GM12878 (cell line): Measurements from ENCODE around the gene RALGPS1. TPM values are rescaled to one million over a fixed set of nuclear protein-coding genes. Genes with fewer than 3 reads are reported as not detected.

ENCODE experiments used
- ATAC-seq: fragments of 200-7000 bp; cut with Tn5 transposase; 3 replicates; pipeline ENCODE4 v1.9.1; 2020; ENCODE audit warnings: mild to moderate bottlenecking, moderate library complexity
- BruUV-seq: library from RNA; stranded (reverse); fragments of 400-500 nt; replicated peaks from 2 replicates; lab custom pipeline; 2021; lab: Mats Ljungman, UMichigan
- CTCF ChIA-PET: fragments of 300-600 bp; sonication (Branson Sonifier 250); formaldehyde crosslinking; extraction: SDS; loops from one replicate; lab custom pipeline; 2021; ENCODE audit warnings: inconsistent platforms; lab: Yijun Ruan, JAX
- POLR2A ChIA-PET: fragments of 350-600 bp; formaldehyde crosslinking; extraction: SDS; loops from one replicate; lab custom pipeline; 2021; ENCODE audit warnings: inconsistent platforms; lab: Charles Lee
- RAD21 ChIA-PET: fragments of 300-600 bp; sonication (Branson Sonifier 250); formaldehyde crosslinking; loops from one replicate; lab custom pipeline; 2023; ENCODE audit warnings: antibody characterized with exemption; ENCODE audit not compliant: unreplicated experiment; lab: Charles Lee
- SMC1A ChIA-PET: fragments of 300-600 bp; sonication (Branson Sonifier 250); formaldehyde crosslinking; loops from one replicate; lab custom pipeline; 2023; ENCODE audit not compliant: unreplicated experiment, uncharacterized antibody; lab: Charles Lee
- DNase-seq: peaks from one replicate; pipeline ENCODE4 v3.0.0-alpha.2; 2011; ENCODE audit warnings: low read depth, low spot score
- FAIRE-seq: peaks from 3 replicates; lab custom pipeline; 2011; peaks lifted over from hg19 to GRCh38; lab: Jason Lieb, UNC
- H2AFZ ChIP-seq: 2 replicates; pipeline ENCODE4 v1.6.0; 2011; ENCODE audit warnings: low read depth, low read length, control low read depth; ENCODE audit not compliant: control insufficient read depth
- H3K27ac ChIP-seq: 2 replicates; pipeline ENCODE4 v1.5.1; 2011; ENCODE audit warnings: control low read depth; ENCODE audit not compliant: control insufficient read depth, insufficient read depth
- H3K27me3 ChIP-seq, 2 experiments: replicated peaks in 1 of 2; 2 replicates each; pipeline versions ENCODE4 v1.6.0 to v1.6.1; 2011; ENCODE audit warnings: low read length in 1 of 2; ENCODE audit not compliant: control insufficient read depth in 2 of 2, insufficient read depth in 2 of 2
- H3K36me3 ChIP-seq, 2 experiments: 2 replicates each; pipeline ENCODE4 v1.5.1; 2011; ENCODE audit warnings: low read length in 1 of 2; ENCODE audit not compliant: control insufficient read depth in 2 of 2, insufficient read depth in 2 of 2
- H3K4me1 ChIP-seq: 2 replicates; pipeline ENCODE4 v1.6.1; 2011; ENCODE audit warnings: mild to moderate bottlenecking, low read length, moderate library complexity, mixed read lengths; ENCODE audit not compliant: control insufficient read depth, insufficient read depth
- H3K4me2 ChIP-seq: 2 replicates; pipeline ENCODE4 v1.6.0; 2011; ENCODE audit warnings: control low read depth; ENCODE audit not compliant: control insufficient read depth, insufficient read depth
- H3K4me3 ChIP-seq: fragments of 200-600 bp; sonication (generic); 2 replicates; pipeline ENCODE4 v1.5.1; 2016
- H3K79me2 ChIP-seq: 2 replicates; pipeline ENCODE4 v1.6.0; 2011; ENCODE audit warnings: low read length; ENCODE audit not compliant: control insufficient read depth, insufficient read depth
- H3K9ac ChIP-seq: 2 replicates; pipeline ENCODE4 v1.8.0; 2011; ENCODE audit warnings: low read length, control low read depth, mixed read lengths; ENCODE audit not compliant: control insufficient read depth, insufficient read depth
- H3K9me3 ChIP-seq: replicated peaks from 3 replicates; pipeline ENCODE4 v1.5.1; 2011; ENCODE audit warnings: mild to moderate bottlenecking, low read length; ENCODE audit not compliant: control insufficient read depth, insufficient read depth
- H4K20me1 ChIP-seq: 2 replicates; pipeline ENCODE4 v1.6.0; 2011; ENCODE audit not compliant: control insufficient read depth, insufficient read depth
- EED ChIP-seq: sonication (generic); IDR thresholded peaks from 2 replicates; pipeline ENCODE4 v1.6.1; 2016; ENCODE audit warnings: antibody characterized with exemption, low read depth
- FOXM1 ChIP-seq: IDR thresholded peaks from 2 replicates; pipeline ENCODE4 v1.6.1; 2012; ENCODE audit warnings: low read depth, mild to moderate bottlenecking, inconsistent platforms, low read length, moderate library complexity
- KLF5 ChIP-seq: fragments of 450-650 bp; IDR thresholded peaks from 2 replicates; pipeline ENCODE4 v1.6.1; 2014; ENCODE audit warnings: mild to moderate bottlenecking; ENCODE audit not compliant: partially characterized antibody
- WGBS: methylation state at CpG from one replicate; pipeline ENCODE4 v1.1.6; 2016; ENCODE audit warnings: low lambda C conversion rate; ENCODE audit not compliant: insufficient replicate concordance, insufficient coverage; ENCODE audit errors: missing lambda C conversion rate; 5-methylcytosine and 5-hydroxymethylcytosine counted together
- in situ Hi-C: fragments of 300-500 bp; cut with MboI; formaldehyde crosslinking; loops from 9 replicates; pipeline ENCODE4 v1.14.3; 2018; ENCODE audit warnings: mixed read lengths
- intact Hi-C: fragments of 100-400 bp; cut with micrococcal nuclease; formaldehyde crosslinking; loops from one replicate; pipeline ENCODE4 v1.14.2; 2022; ENCODE audit not compliant: unreplicated experiment
- polyA plus RNA-seq, 11 experiments: library from polyadenylated mRNA; depleted of rRNA in 4 of 11; unstranded in 6 of 11; stranded (reverse) in 5 of 11; fragments of >200 nt; fragmentation: Nextera tagmentation in 4 of 11; fragmentation: Illumina TruSeq in 1 of 11; extraction: Ambion mirVana in 4 of 11; extraction: Trizol in 1 of 11; gene quantifications; 1 replicate in 1 of 11; 2 replicates in 10 of 11; pipeline versions ENCODE4 v1.2.1 to v1.2.3, GENCODE V29; 2011 to 2016; ENCODE audit warnings: inconsistent platforms in 2 of 11, missing spikeins in 2 of 11, low read depth in 1 of 11
- total RNA-seq, 4 experiments: library from RNA; depleted of rRNA in 3 of 4; stranded (reverse); fragments of >200 nt in 3 of 4; fragmentation: Illumina TruSeq in 1 of 4; extraction: Trizol in 1 of 4; gene quantifications; 2 replicates each; pipeline versions ENCODE4 v1.2.1 to v1.2.3, GENCODE V29; 2013 to 2021
- TF ChIP-seq, protein P1 (sequence below): IDR thresholded peaks from 2 replicates; pipeline ENCODE4 v1.6.1; 2012; ENCODE audit warnings: low read depth, low read length, improper control_type of control experiment
- TF ChIP-seq, protein P2 (sequence below): IDR thresholded peaks from 2 replicates; pipeline ENCODE4 v1.6.1; 2011; ENCODE audit warnings: borderline replicate concordance, low read depth, mild to moderate bottlenecking, moderate library complexity, low read length; ENCODE audit not compliant: insufficient read depth, poor library complexity, severe bottlenecking

RALGPS1 gene
- total and polyA plus RNA-seq, 10 of the 15 experiments (the other 5 are each of a cell fraction or from before 2014, with no cell fraction given), result 0.13 to 5.6 (median 2.7) TPM

DNA sequence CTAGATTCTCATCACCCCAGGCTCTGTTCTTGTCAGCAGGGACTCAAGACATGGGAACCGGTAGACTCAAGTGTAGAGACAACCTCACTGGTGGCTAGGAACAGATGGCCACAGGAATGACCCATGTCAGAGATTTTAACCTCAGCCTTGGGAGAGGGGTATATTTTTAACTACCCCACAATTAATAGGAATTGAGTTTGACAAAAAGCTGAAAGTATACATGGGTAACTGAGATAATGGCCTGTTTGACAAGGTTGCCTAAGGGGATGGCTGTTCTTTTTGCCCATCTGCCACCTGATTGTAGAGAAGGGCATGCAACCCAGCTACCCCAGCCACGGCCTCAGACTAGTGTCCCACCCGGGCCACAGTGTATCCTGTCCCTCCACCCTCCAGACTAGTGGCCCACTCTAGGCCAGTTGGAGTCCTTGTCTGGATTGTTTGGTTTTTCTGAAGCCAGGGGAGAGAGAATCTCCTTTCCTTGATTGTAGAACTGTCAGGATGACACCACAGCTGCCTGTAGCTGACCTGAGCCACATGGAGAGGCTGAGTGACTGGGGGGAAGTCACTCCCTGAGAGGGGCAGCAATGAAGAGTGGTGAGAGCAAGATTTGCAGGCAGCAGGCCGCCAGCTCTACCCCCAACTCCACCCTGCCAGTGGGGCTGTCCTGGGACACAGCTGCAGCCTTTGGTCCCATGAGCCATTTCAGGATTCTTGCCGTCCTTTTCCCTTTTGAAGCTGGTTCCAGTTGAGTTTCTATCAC is 222.5 kb downstream of the RALGPS1 start:
- no peak for TF ChIP-seq FOXM1
- TF ChIP-seq, protein P1, sequence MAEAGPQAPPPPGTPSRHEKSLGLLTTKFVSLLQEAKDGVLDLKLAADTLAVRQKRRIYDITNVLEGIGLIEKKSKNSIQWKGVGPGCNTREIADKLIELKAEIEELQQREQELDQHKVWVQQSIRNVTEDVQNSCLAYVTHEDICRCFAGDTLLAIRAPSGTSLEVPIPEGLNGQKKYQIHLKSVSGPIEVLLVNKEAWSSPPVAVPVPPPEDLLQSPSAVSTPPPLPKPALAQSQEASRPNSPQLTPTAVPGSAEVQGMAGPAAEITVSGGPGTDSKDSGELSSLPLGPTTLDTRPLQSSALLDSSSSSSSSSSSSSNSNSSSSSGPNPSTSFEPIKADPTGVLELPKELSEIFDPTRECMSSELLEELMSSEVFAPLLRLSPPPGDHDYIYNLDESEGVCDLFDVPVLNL, result no peak
- TF ChIP-seq KLF5, result no peak
- TF ChIP-seq EED, result no peak
- TF ChIP-seq, protein P2, sequence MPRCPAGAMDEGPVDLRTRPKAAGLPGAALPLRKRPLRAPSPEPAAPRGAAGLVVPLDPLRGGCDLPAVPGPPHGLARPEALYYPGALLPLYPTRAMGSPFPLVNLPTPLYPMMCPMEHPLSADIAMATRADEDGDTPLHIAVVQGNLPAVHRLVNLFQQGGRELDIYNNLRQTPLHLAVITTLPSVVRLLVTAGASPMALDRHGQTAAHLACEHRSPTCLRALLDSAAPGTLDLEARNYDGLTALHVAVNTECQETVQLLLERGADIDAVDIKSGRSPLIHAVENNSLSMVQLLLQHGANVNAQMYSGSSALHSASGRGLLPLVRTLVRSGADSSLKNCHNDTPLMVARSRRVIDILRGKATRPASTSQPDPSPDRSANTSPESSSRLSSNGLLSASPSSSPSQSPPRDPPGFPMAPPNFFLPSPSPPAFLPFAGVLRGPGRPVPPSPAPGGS, result no peak
- ATAC-seq (no peak), FAIRE-seq (no peak), DNase-seq (no peak)
- intact Hi-C loops (no loop called here), in situ Hi-C loops (no loop called here)
- Histone ChIP-seq H4K20me1 (no peaks in the 10 kb centered on the region), H3K79me2 (no peaks in the 10 kb centered on the region), H3K36me3 (no peaks in the 10 kb centered on the region), H3K27me3 (no peaks in the 10 kb centered on the region), H3K4me2 (no peak overlapping the region), H2AFZ (no peak overlapping the region), H3K4me1 (no peaks in the 10 kb centered on the region), H3K9ac (no peak overlapping the region), H3K27ac (no peak overlapping the region), H3K4me3 (no peak overlapping the region), H3K9me3 (no peaks in the 10 kb centered on the region)
- POLR2A ChIA-PET, result interaction anchor here (0.7 to 2.3 kb wide), 2 partner anchors 8 to 10 kb away, joined by 3 to 5 read pairs; no protein-coding TSS in a partner anchor
- RAD21 ChIA-PET, result interaction anchor here (1.2 to 1.8 kb wide), 2 partner anchors 17 to 68 kb away, joined by 3 to 5 read pairs; no protein-coding TSS in a partner anchor
- SMC1A ChIA-PET, result interaction anchor here (0.6 to 3.0 kb wide), 4 partner anchors 18 to 150 kb away, joined by 3 to 10 read pairs (median 4); no protein-coding TSS in a partner anchor
- 61% methylated on average over 5 of the region's 5 CpGs for WGBS
- no TSS peak for BruUV-seq
- CTCF ChIA-PET, result interaction anchor here (2.5 kb wide), 1 partner anchor 171 kb away, joined by 11 read pairs; no protein-coding TSS in a partner anchor
